PC-9 (cell line): ENCODE data around the gene SCAI. TPM values are rescaled to one million over a fixed set of nuclear protein-coding genes. Genes with fewer than 3 reads are reported as not detected.

Experiments
- Bru-seq: library from RNA; stranded (reverse); fragments of 400-500 nt; gene quantifications from one replicate; lab custom pipeline; 2021; lab: Mats Ljungman, UMichigan
- BruChase-seq, 2 experiments: library from RNA; stranded (reverse); fragments of 400-500 nt; gene quantifications; one replicate each; lab custom pipeline; 2021; lab: Mats Ljungman, UMichigan
- BruUV-seq: library from RNA; stranded (reverse); fragments of 400-500 nt; replicated peaks from 2 replicates; lab custom pipeline; 2021; lab: Mats Ljungman, UMichigan
- CTCF ChIA-PET: fragments of 300-600 bp; sonication (Branson Sonifier 250); formaldehyde crosslinking; loops from one replicate; lab custom pipeline; 2022; ENCODE audit warnings: antibody characterized with exemption; lab: Charles Lee
- POLR2A ChIA-PET: fragments of 300-600 bp; sonication (Branson Sonifier 250); formaldehyde crosslinking; loops from one replicate; lab custom pipeline; 2022; ENCODE audit warnings: antibody characterized with exemption; ENCODE audit not compliant: unreplicated experiment; lab: Charles Lee
- DNase-seq, 2 experiments: peaks; one replicate each; pipeline versions ENCODE4 v3.0.0 to v3.0.0-alpha.2; 2015 to 2022; ENCODE audit warnings: mixed read lengths in 1 of 2
- H2AFZ ChIP-seq: fragments of 200-600 bp; sonication (generic); 2 replicates; pipeline ENCODE4 v1.8.1; 2017; ENCODE audit warnings: antibody characterized with exemption
- H3F3A ChIP-seq: fragments of 200-600 bp; sonication (generic); 2 replicates; pipeline ENCODE4 v1.8.1; 2017; ENCODE audit warnings: antibody characterized with exemption, mild to moderate bottlenecking, low read depth; ENCODE audit not compliant: insufficient read depth
- H3K27ac ChIP-seq: fragments of 200-600 bp; sonication (generic); 2 replicates; pipeline ENCODE4 v1.6.1; 2016; ENCODE audit warnings: mixed run types
- H3K27me3 ChIP-seq: fragments of 200-600 bp; sonication (generic); 2 replicates; pipeline ENCODE4 v1.6.1; 2016; ENCODE audit warnings: low read depth, mixed run types; ENCODE audit not compliant: insufficient read depth
- H3K36me3 ChIP-seq: fragments of 200-600 bp; sonication (generic); 2 replicates; pipeline ENCODE4 v1.6.1; 2016; ENCODE audit warnings: low read depth, mixed run types
- H3K4me1 ChIP-seq: fragments of 200-600 bp; sonication (generic); replicated peaks from 2 replicates; pipeline ENCODE4 v1.6.1; 2016; ENCODE audit warnings: mixed run types; ENCODE audit not compliant: insufficient read depth
- H3K4me2 ChIP-seq: fragments of 200-600 bp; sonication (generic); 2 replicates; pipeline ENCODE4 v1.6.1; 2017; ENCODE audit warnings: mixed run types
- H3K4me3 ChIP-seq: fragments of 200-600 bp; sonication (generic); 2 replicates; pipeline ENCODE4 v1.6.1; 2016; ENCODE audit warnings: mixed run types
- H3K79me2 ChIP-seq: fragments of 200-600 bp; sonication (generic); 2 replicates; pipeline ENCODE4 v1.6.1; 2017; ENCODE audit warnings: low read depth, mixed run types
- H3K9me2 ChIP-seq: fragments of 200-600 bp; sonication (generic); 2 replicates; pipeline ENCODE4 v1.8.1; 2017; ENCODE audit warnings: mild to moderate bottlenecking; ENCODE audit not compliant: insufficient read depth
- H3K9me3 ChIP-seq: fragments of 200-600 bp; sonication (generic); 2 replicates; pipeline ENCODE4 v1.8.1; 2016; ENCODE audit warnings: low read depth; ENCODE audit not compliant: insufficient read depth
- H4K20me1 ChIP-seq: fragments of 200-600 bp; sonication (generic); 2 replicates; pipeline ENCODE4 v1.8.1; 2017; ENCODE audit not compliant: insufficient read depth
- CTCF ChIP-seq: fragments of 200-600 bp; sonication (generic); conservative IDR thresholded peaks from 2 replicates; pipeline ENCODE4 v1.6.1; 2017; ENCODE audit warnings: mixed run types, antibody characterized with exemption, mild to moderate bottlenecking, moderate library complexity
- EZH2 ChIP-seq: fragments of 200-600 bp; sonication (generic); IDR thresholded peaks from 2 replicates; pipeline ENCODE4 v1.8.0; 2017; ENCODE audit warnings: antibody characterized with exemption, low read depth
- intact Hi-C: fragments of 100-400 bp; cut with micrococcal nuclease; formaldehyde crosslinking; loops from one replicate; pipeline ENCODE4 v1.10.0; 2022; ENCODE audit not compliant: unreplicated experiment
- long read RNA-seq: library from polyadenylated mRNA; stranded (forward); transcript quantifications from one replicate; pipeline ENCODE4 v2.0.0, GENCODE V29; 2022
- total RNA-seq: library from RNA; stranded (reverse); gene quantifications from 2 replicates; pipeline ENCODE4 v1.2.3, GENCODE V29; 2021

The SCAI gene
- total RNA-seq (16.0 and 20.2 TPM in 2 replicates), Bru-seq, nascent RNA (percentile 71 among the genes with signal in this experiment), BruChase-seq, experiment 1, labeled RNA remaining after a 2-hour chase (percentile 69 among the genes with signal in this experiment), BruChase-seq, experiment 2, labeled RNA remaining after a 6-hour chase (percentile 67 among the genes with signal in this experiment)
- long read RNA-seq, partial matches to known transcripts: 13 of 18 reads
- long read RNA-seq, other reads (novel, unspliced or antisense): 5 of 18 reads

- H3K4me1 ChIP-seq: peaks cover 5% of the 10 kb centered on the region; the same call in 1 of the 2 replicates
- DNase-seq: peak; percentile 96 to 100
- TF ChIP-seq CTCF (peak; percentile 98), EZH2 (no peak)
- peak within 1 kb of the TSS; percentile 57 for H3K4me3 ChIP-seq
- H2AFZ ChIP-seq: peak within 1 kb of the TSS; percentile 68
- no peaks in the 10 kb centered on the region for H3K9me2 ChIP-seq
- no peaks in the 10 kb centered on the region; the same call in 1 of the 2 replicates for H4K20me1 ChIP-seq
- POLR2A ChIA-PET: interaction anchor here (0.6 kb wide), 1 partner anchor 82 kb away, joined by 3 read pairs; no protein-coding TSS in a partner anchor
- BruUV-seq: no TSS peak
- peaks cover 9% of the 10 kb centered on the region; the same call in 1 of the 2 replicates for H3K79me2 ChIP-seq
- CTCF ChIA-PET: interaction anchor here (0.6 to 0.7 kb wide), 4 partner anchors 19 to 370 kb away, joined by 5 to 20 read pairs (median 9); no protein-coding TSS in a partner anchor
- intact Hi-C loops: loop anchor here (1.0 to 5.0 kb wide), 4 partner anchors 98 to 281 kb away; partner anchors contain the start of genes ARPC5L, GOLGA1 and HSPA5
- H3K4me2 ChIP-seq: peak within 1 kb of the TSS; percentile 87
- no peaks in the 10 kb centered on the region for H3K27me3 ChIP-seq
- H3F3A ChIP-seq: peaks cover 42% of the 10 kb centered on the region; the same call in 1 of the 2 replicates
- no peaks in the 10 kb centered on the region for H3K9me3 ChIP-seq
- H3K27ac ChIP-seq: no peak within 1 kb of the TSS
- 0 out of 2 replicates have a peak, but pooled peaks cover 3% of the 10 kb centered on the region for H3K36me3 ChIP-seq
Measured at GRCh38 chr9:125143377-125144090, at the start of gene SCAI. Gene SCAI, minus strand, starts transcription at chr9:125143528. Its CDS starts 91 bp downstream, at chr9:125143437.

GRCh38 chr9:125190361-125190801 lies 47.1 kb upstream of the SCAI start:
- Histone ChIP-seq H3K4me1 (peaks cover 13% of the 10 kb centered on the region), H3K27ac (peak overlapping the region; percentile 60), H3K4me3 (peak overlapping the region; percentile 99), H3K27me3 (no peaks in the 10 kb centered on the region), H3K9me3 (no peaks in the 10 kb centered on the region), H2AFZ (peak overlapping the region; percentile 100), H3K9me2 (no peaks in the 10 kb centered on the region), H3K36me3 (0 out of 2 replicates have a peak, but pooled peaks cover 4% of the 10 kb centered on the region), H3K79me2 (peaks cover 50% of the 10 kb centered on the region), H4K20me1 (peaks cover 9% of the 10 kb centered on the region), H3F3A (0 out of 2 replicates have a peak, but pooled peaks cover 3% of the 10 kb centered on the region), H3K4me2 (peak overlapping the region; percentile 96)
- ChIA-PET POLR2A (interaction anchor here (0.5 to 0.6 kb wide), 2 partner anchors 211 to 416 kb away, joined by 3 to 10 read pairs; no protein-coding TSS in a partner anchor), CTCF (no interaction called here)
- TF ChIP-seq EZH2 (no peak), CTCF (no peak)
- no peak for DNase-seq
- BruUV-seq: no TSS peak
- intact Hi-C loops: no loop called here
